Stimulated activated CD8-positive, alpha-beta memory T cell treated with anti-CD3 and anti-CD28 coated beads, Interleukin-15, amount 100 ng/mL, for 48 hours (primary cell): ENCODE data around the gene RRAGD.

Source experiments
- DNase-seq, 2 donors: peaks; one replicate each; pipeline ENCODE4 v3.0.0-alpha.2; 2020; ENCODE audit warnings: low read depth in 2 of 2

RRAGD gene, protein sequence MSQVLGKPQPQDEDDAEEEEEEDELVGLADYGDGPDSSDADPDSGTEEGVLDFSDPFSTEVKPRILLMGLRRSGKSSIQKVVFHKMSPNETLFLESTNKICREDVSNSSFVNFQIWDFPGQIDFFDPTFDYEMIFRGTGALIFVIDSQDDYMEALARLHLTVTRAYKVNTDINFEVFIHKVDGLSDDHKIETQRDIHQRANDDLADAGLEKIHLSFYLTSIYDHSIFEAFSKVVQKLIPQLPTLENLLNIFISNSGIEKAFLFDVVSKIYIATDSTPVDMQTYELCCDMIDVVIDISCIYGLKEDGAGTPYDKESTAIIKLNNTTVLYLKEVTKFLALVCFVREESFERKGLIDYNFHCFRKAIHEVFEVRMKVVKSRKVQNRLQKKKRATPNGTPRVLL

DNA sequence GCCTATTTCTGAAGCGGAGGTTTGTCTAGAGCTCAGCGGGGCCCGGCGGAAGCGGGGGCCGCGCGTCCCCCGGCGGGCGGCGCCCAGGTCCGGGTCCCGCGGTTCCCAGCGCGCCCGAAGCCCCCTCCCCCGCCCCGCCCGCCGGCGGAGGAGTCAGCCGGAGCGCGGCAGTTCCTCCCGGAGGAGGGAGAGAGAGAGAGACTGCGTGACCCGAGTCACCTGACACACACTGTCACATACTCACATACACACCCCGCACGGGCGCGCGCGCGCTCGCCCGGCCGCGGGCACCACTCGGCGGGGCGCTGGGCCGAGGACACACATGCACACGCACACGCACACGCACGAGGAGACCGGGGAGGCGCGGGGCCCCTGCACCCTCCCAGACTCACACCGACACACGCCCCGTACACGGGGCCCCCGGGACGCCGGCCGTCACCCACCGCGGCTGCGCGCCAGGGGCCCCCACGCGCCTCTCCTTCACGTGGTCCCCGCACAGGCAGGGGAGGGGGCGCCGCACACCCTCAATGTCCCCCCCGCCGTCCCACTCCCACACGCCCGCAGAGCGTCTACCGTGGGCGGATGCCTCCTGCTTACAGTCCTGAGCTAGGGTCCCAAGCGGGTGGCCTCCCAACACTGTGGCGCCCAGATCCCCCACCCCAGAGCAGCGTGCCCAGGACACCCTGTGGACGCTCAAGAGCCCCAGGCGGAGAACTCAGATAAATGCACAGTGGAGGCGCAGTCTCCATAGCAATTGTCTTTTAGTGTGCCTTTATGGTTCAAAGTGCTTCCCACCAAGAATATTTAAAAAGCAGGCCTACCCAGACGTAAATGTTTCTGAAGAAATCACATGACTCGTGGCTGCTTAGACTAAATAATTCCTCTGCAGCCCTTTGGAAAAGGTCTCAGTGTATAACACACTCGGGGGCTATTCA, at the start of gene RRAGD:
TSS of gene RRAGD (minus strand) at position 203 of the 935 bp plus-strand sequence. CDS start 280 bp downstream, outside the sequence.
- peak in 1 of 2 donors; percentile 34 for DNase-seq

DNA sequence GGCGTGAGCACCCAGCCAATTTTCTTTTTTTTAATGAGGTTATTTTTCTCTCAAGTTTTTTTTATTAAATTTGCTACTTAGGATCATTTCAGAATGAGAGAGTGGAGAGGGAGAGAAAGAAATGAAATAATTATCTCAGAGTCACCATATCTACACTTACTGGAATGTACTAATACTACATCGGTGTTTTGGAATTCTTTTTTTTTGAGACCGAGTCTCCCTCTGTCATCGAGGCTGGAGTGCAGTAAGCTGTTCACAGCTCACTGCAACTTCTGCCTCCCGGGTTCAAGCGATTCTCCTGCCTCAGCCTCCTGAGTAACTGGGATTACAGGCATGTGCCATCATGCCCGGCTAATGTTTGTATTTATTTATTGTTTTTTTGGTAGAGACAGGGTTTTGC, 48.6 kb upstream of the RRAGD start:
- DNase-seq = no peak

DNA sequence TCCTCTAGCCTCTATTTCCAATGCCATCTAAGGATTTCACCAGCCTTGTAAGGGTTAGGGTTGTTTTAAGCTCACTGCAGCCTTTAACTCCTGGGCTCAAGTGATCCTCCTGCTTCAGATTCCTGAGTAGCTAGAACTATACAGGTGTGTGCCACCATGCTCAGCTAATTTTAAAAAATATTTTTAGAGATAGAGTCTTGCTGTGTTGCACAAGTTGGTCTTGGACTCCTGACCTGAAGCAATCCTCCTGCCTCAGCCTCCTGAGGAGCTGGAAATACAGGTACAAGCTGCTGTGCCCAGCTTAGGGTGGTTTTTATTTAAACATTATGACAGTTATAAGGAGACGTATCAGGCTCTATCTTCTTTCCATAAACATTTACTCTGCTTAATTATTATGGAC, 47.4 kb upstream of the RRAGD start:
- no peak for DNase-seq

DNA sequence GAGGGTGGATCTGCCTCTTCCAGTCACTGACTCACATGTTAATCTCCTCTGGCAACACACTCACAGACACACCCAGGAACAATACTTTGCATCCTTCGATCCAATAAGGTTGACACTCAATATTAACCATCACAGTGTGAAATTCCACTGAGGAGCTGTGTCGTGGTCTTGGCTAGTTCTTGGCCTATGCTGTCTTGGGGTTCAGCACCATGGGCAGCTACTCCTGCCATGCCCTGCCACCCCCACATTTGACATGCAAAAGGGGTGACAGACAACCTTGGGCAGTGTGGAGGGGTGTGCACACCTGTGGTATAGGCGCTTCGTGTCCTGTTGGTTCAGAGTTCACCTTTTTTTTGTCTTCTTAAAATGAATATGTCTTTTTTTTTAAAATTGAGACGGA, 46.6 kb upstream of the RRAGD start:
- no peak for DNase-seq

DNA sequence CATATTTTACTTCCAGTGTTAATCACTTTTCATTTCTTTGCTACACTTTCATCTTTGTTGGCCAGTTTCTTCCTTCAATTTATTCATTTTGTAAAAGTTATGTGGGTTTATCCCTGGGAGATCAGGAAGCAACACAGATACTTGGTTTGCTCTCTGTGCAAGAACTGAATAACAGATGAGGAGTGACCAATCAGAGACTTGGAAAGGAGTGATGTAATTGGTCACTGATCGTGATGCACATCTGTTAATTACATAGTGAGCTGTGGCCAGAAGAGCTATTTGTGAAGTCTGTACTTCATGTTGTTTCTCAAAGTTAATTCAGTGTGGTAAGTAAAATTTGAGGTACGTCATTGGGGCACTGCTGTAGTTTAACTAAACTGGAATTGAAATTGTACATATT, 42.2 kb upstream of the RRAGD start:
- no peak for DNase-seq

DNA sequence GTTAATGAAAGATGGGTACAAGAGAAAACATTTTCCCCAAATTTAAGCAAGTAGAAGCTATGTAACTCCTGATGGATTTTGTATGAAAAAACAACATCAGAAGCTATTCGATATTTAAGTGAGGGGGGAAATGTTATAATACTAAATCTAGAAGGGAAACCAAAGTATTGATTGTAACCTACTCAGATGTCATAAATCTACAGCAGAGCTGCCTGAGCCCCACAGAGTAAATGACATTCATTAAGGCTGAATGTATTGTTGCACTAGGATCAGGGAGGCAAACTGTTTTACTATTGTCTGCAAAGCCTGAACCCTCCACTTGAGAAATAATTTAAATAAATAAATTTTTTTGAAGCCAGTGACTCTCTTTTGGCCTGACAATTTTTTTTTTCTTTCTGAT, 40.2 kb upstream of the RRAGD start:
- DNase-seq = no peak

DNA sequence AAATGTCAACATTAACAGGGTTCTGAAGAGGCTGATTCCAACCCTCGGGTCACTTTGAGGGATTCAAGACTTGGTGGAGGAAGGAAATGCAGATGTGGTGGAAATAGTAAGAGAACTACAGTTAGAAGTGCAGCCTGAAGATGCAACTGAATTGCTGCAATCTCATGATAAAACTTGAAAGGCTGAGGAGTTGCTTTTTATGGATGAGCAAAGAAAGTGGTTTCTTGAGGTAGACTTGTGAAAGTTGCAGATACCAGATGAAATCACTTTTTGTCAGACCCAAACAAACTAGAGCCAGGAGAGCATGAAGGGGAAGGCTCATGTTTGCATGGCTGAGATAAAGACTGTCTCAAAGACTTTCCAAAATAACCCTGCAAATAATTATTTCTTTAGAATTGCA, 37.1 kb upstream of the RRAGD start:
- DNase-seq = no peak

DNA sequence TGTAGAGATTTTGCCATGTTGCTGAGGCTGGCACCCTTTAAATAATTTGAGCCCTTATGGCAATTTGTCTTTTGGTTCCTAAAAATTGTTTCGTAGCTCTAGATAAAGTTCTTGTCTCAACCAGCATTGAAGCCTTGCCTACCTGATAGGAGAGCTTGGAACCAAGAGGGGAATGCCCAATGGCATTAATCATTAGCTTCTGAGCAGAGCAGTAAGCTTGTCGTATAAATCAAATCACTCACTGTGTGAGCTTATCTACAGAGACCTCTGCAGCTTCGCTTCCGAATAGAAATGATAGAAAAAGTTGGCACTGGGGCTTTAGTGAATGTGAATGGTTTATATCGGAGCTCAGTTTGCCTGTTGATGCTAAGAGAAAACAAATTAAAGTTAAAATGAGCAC, 31.6 kb upstream of the RRAGD start:
- no peak for DNase-seq

DNA sequence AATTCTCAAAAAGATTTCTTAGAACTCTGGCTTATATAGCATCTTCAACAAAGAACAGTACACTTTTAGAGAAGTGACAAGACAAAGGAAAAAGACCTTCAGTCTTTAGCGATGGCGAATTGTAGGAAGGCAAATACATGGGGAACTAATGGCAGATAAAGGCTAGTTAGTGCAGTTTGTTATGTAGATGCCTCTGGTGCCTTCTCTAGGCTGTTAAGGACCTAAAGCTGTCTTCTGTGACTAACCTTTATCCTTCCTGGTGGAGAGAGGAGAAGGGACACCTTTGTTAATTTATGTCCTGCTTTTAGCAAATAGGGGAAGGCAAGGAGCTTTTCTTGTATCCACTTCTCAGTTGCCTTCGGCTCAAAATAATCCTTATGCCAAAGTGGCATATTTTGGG, 28.1 kb upstream of the RRAGD start:
- DNase-seq = no peak

DNA sequence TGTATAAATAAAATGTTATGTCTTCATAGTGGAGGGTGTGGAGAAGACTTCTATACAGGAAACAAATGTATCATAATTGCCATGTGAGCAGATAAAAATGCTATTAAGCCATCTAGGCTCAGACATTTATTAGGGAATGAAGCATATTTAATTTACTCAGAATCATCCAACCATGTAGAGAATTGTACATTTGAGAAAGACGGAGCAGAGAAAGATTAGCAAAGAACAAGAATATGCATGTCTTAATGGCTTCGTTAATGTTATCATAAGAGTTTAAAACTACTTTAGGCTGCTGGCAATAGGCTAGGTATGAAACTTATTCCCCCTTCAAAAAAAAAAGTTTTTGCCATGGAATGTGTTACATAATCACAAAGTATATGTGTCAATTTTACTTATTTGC, 26.9 kb upstream of the RRAGD start:
- DNase-seq = no peak

DNA sequence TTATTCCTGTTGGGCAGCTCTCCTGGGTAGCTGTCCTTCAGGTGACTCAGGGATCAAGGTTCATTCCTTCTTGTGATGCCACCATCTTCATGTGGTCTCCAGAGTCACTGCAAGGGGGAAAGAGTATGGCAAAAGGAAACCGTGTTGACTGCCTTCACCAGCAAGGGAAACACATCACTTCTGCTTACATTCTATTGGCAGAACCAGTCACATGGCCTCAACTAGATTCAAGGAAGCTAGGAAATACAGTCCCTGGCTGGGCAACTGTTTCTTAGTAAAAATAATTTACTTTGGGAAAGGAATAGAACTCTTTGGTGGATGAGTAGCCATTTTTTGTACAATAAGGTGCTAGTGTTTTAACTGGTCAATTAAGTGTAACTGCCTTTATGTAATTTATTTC, 26.2 kb upstream of the RRAGD start:
- no peak for DNase-seq

DNA sequence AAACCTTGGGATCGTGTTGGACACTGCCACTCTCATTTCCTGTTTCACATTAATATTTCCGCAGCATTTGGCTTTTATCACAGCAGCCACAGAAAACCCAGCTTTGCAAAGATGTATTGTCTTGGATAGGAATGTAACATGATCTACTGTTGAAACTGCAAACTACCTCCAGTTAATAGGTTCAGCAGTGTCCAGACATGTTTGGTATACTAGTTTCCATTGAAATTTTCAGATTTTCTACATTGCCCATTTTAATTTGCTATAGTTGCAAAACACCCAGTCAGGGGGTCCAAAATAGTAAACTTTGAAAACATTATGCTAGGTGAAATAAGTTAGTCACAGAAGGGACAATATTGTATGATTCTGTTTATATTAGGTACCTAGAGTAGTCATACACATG, 24.2 kb upstream of the RRAGD start:
- no peak for DNase-seq

DNA sequence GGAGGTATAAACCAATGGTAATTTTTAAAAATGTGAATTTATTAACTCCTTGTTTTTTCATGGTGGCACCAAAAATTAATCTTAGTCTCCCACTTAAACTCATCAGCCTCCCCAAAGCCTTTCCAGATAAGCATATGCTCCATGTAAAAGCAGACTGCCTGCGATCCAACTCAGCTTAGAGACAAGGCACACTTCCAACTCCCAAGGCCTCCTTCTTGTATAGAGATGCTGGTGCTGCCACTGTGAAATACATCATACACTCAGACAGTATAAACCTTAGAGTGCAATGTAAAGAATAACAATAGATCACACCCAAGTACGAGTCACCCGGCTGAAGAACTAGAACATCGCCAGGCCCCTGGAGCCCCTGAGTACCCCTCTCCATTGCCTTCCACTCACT, 22.9 kb upstream of the RRAGD start:
- DNase-seq = no peak

DNA sequence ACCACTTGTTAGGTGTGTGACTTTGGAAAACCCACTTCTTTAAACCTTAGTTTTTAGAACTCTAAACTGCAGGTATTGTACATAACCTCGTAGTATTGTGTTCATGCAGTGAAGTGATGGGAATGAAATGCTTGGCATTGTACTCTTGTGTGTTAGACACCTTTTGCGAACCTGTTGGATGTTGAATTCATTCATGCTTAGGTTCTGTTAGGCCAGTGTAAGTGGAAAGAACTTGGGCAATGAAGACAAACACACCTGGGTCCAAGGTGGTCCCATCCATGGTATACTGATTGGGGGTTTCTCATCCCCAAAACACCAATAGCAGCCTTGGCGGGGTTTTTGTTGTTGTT, 22.1 kb upstream of the RRAGD start:
- no peak for DNase-seq

DNA sequence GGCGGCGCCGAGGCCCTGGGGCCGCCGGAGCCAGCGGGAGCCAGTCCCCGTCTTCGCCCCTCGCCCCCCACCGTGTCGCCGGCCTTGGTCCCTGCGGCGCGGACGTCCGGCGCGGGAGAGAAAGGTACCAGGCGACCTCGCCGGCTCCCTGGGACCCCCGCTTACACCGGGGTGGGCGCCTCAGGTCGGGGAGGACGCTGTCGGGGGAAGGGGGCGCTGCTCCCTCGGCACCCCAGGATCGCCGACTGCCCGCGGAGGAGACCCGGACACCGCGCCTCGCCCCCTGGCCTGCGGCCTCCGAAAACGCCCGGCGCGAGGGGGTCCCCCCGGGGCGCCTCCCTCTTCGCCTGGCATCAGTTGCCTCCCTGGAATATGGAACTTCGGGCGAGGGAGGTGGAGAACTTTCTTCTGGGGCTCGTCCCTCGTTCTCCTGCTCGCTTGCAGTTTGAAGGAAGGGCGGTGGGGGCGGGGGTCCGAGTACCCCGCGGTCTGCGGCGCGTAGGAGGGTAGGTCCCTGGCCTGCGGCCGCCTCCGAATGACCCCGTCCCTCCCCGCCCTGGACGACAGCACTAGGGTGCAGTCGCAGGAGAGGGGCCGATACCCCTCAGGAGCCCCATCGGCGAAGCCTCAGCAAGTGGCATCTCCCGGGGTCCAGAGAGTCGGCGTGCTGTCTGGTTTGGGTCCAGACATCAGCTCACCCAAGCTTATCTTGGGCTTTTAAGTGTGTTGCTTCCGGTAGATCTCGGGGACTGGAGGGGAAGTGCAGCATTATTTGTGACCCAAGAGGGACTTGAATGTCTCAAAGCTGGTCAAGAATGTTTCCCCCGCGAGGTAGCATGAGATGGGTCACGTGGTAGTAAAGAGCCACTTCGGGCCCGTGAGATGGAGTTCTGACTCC, 21.4 kb upstream of the RRAGD start:
- DNase-seq = peak in 1 of 2 donors; percentile 2

DNA sequence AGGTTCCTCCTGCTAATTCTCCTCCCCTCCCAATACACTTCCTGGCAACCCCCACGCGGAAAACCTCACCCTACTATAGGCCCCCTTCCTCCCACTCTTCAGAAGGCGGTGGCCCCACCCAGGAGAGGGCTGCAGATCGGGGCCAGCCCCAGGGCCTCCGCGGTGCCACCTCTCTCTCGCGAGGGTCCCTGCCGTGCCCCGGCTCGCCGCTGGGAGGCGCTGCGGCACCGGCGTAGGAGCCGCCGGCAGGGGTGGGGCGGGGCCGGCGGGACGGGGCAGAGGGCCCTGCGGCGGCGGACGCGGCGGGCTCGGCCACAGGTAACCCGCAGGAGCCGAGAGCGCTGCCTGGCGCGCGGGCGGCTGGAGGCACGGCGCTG, 20.8 kb upstream of the RRAGD start, which contains the start of gene ANKRD6:
TSS of gene ANKRD6 (plus strand) at position 278 of the 377 bp plus-strand sequence. CDS start 133,825 bp downstream, outside the sequence.
- peak; percentile 76 to 79 for DNase-seq

DNA sequence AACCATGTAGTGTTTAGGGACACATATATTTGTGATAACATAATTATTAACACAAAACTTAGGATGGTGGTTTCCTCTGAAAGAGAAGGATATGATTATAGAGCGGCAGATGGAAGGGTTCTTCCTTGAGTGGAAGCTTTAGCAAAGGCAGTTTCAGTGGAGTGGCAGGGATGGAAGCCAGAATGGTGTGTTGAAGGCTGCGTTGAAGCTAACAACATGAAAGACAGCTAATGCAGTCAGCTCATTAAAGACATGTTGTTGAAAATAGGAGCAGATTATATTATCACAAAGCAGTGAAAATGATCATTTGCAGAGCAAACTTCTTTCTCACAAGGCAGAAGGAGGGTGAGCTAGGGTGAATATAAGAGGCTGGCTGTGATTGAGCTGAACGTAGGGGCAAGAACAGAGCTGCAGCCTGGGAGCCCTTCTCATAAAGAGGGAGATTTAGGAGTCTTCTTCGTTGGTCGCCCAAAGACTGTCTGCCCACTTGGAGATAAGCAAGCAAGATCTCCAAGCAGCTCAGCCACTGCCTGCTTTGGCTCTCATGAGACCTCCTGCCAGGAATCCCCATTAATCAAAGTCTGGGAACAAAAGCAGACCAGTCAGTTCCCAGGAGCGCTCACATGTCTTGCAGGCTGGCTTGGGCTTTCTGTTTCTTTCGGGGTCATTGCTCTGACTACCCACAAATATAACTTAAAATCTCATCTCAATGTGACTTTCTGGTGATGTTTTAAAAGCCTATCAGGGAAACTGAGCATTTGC, 18.3 kb upstream of the RRAGD start:
- DNase-seq = no peak

DNA sequence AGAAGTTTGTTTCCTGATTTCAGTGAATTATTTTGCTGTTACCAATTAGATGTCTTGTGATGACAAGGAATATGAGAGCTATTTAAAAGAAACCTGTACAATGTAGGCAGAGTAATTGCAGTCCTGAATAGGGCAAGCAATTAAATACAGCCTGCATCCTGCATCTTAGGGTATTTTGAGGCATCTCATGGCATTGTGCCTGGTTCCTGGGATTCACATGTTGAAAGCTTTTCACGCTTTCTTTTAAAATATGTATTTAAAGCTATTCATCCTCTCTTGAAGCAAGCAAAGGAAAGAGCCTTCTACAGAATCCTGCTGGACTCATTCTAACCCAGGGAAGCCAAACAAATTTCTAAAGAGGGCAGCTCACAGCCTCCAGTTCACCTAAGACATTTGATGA, 4.7 kb upstream of the RRAGD start:
- DNase-seq = no peak

DNA sequence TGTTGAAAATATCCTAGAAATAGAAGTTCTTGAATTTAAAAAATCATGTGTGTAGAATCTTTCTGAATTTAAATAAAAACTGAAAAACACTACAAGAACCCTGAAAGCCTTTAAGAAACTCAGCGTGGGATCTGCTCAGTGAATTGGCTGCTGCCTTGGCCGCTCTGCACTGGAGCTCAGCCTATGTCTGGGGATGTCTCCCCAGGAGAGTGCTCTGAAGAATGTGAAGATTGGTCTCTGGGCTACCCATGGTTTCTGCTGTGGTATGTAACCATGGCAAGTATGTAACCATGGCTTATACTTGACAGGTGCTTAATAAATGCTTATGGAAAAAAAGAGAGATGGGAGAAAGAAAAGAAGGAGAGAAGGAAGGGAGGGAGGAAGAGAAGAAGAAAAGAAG, 3.1 kb upstream of the RRAGD start:
- no peak for DNase-seq

DNA sequence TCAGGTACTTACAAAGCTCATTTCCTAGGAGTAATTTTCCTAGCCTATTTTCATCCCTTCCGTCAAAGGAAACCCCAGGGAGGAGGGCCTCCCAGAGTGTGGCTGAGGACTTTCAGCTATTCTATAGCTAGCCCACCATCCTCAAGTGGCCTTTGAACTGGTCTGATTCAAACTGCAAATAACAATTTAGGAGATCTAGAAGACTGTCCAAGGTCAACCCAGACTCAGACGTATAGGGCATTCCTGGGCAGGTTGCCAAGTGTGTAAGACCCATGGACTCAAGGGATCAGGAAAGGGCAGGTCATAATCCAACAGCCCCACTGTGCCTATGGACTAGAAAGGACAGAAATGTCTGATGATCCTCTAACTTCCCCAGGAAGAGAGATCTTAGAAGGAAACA, 2.1 kb upstream of the RRAGD start:
- no peak for DNase-seq

DNA sequence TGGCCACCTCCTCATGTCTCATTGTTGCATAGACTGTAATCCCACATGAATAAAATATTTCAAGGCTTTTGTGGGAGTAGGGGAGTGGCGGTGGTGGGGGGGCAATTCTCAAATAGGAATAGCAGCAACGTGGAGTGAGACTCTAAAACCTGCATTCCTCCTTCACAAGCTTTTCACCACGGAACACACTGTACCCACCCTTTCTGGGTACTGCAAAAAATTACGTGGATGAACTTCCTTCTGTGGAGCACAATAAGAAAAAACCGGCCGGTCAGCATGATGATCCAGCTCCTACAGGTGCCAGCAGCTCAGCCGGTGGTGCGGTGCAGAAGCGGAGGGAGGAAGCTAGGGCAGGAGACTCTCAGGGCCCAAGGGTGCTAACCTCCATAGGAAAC, 930 bp upstream of the RRAGD start:
- no peak for DNase-seq
